ENCODE results near the gene PPM1H.

PPM1H gene

DNA sequence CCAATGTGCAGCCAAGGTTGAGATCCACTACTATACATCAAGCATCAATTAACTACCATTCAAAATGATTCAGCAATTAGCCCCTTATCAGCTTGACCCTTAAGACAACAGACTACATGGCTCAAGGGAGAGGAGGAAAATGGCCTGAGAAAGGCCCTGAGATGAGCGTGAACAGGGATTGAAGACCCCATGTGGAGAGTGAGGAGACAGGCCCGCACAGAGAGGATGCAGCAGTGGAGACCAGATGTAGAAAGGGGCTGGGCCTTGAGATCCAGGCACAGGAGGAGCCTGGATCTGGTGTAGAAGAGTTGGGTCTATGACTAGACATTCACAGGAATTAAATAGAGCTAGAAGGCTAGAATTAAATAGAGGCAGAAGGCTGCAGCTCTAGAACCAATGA is 239.3 kb downstream of the PPM1H start:
- no peak overlapping the region for H3K4me3 ChIP-seq (replicated peaks; ENCODE audit: low read depth, low read length)
- TF ChIP-seq, protein P1, sequence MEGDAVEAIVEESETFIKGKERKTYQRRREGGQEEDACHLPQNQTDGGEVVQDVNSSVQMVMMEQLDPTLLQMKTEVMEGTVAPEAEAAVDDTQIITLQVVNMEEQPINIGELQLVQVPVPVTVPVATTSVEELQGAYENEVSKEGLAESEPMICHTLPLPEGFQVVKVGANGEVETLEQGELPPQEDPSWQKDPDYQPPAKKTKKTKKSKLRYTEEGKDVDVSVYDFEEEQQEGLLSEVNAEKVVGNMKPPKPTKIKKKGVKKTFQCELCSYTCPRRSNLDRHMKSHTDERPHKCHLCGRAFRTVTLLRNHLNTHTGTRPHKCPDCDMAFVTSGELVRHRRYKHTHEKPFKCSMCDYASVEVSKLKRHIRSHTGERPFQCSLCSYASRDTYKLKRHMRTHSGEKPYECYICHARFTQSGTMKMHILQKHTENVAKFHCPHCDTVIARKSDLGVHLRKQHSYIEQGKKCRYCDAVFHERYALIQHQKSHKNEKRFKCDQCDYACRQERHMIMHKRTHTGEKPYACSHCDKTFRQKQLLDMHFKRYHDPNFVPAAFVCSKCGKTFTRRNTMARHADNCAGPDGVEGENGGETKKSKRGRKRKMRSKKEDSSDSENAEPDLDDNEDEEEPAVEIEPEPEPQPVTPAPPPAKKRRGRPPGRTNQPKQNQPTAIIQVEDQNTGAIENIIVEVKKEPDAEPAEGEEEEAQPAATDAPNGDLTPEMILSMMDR (IDR thresholded peaks at IDR 0.05; ENCODE audit: low read depth, low read length, missing control alignments): no peak
- DNase-seq (ENCODE audit: extremely low read depth, low read depth): no peak

DNA sequence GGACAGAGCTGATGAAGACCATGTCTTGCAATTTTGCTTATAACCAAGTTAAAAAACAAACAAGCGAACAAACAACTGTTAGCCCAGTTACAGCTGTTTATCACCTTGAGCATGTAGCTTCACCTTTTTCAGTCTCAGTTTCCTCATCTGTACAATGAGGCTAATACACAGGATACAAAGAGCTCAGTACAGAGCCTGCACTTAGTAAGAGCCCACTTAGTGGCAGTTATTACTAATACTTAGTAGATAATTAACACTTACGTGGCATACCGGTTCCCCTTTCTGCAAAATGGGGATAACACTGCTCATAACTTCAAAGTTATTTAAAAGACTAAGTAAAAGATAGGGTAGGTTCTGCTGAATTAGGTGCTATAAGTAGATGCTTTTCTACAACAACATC is 240.3 kb downstream of the PPM1H start:
- H3K4me3 ChIP-seq (replicated peaks; ENCODE audit: low read depth, low read length): no peak overlapping the region
- no peak for DNase-seq (ENCODE audit: extremely low read depth, low read depth)
- TF ChIP-seq, protein P1 (IDR thresholded peaks at IDR 0.05; ENCODE audit: low read depth, low read length, missing control alignments): no peak

DNA sequence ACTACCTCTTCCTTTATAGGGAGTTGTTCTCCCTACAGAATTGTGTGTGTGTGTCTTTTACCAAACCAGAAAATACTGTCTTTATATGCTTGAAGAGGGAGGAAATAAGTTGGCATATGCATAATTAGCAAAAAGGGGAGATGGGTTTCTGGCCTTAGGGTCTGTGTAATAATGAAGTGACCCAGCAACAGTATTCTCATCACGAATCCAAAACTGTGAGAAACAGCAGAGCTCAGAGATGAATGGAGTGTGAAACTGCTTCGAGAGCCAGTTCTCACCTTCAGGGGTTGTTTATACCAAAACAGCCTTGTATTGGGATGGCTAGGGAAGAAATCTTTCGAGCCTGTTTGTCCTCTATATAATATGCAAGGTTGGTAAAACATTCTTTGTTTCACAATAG is 240.8 kb downstream of the PPM1H start:
- TF ChIP-seq, protein P1 (IDR thresholded peaks at IDR 0.05; ENCODE audit: low read depth, low read length, missing control alignments): no peak
- DNase-seq (ENCODE audit: extremely low read depth, low read depth): no peak
- H3K4me3 ChIP-seq (replicated peaks; ENCODE audit: low read depth, low read length): no peak overlapping the region

DNA sequence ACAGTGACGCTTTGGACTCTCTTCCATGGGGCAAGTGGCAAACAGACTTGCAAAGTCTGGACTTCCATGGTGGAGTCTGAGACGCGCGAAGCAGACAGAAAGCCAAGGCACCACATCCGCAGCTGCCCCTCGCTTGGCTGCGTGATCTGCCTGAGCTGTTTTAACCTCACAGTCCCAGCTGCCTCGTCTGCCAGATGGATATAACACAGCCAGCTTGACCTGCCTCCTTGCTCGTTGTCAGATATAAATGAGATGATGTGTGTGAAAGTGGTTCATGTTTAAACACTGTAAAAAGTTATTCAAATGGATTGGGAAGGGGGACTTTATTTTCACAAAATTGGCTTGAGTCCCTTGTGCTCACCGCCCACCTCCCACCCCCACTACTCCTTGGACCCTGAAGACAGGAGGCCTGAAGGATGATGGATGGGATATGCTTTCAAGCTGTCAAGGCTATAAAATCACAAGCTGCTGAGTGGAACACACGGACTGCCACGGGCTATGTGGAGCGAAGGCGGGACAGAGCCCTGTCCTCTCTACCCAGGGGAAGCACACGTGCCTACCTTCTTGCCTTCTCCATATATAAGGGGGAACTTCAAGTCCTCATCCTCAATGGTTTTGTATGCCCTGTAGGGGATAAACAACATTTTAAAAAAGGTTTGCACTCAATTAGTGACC is 241.4 kb downstream of the PPM1H start:
- no peak for DNase-seq (ENCODE audit: extremely low read depth, low read depth)
- TF ChIP-seq, protein P1 (IDR thresholded peaks at IDR 0.05; ENCODE audit: low read depth, low read length, missing control alignments): no peak
- no peak overlapping the region for H3K4me3 ChIP-seq (replicated peaks; ENCODE audit: low read depth, low read length)

DNA sequence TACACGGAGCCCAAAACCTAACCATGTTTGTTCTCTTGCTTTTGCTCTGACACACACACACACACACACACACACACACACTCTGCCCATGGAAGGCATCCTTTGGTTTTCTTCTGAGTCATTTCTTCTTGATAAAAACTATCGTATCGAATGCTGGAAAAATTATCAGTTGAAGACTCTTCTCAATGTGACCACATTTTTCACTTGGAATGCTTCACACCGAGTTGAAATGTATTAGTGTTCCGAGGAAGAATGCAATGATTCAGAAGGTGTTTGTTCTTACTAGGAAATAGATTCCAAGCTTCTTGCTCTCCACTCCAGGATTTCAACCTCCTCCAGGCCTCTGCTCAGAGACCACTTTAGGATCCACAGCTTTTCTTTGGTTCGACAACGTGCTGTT is 242.1 kb downstream of the PPM1H start:
- no peak overlapping the region for H3K4me3 ChIP-seq (replicated peaks; ENCODE audit: low read depth, low read length)
- DNase-seq (ENCODE audit: extremely low read depth, low read depth): no peak
- TF ChIP-seq, protein P1 (IDR thresholded peaks at IDR 0.05; ENCODE audit: low read depth, low read length, missing control alignments): no peak

DNA sequence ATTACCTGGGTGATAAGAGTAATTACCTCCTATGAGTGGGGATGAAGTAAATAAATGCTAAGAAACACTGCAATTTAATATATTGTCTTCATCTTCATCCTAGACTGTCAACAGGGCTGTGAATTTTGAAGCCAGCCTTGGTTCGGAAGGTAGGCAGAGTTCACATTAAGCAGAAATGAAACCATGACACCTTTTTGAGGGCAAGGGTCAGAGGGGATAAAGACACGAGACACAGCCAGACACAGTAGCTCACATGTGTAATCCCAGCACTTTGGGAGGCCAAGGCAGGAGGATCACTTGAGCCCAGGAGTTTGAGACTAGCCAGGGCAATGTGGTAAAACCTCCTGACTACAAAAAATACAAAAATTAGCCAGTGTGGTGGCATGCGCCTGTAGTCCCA is 243.6 kb downstream of the PPM1H start:
- DNase-seq (ENCODE audit: extremely low read depth, low read depth): no peak
- TF ChIP-seq, protein P1 (IDR thresholded peaks at IDR 0.05; ENCODE audit: low read depth, low read length, missing control alignments): no peak

More for the DNA sequence above, 243.6 kb downstream of the PPM1H start:
- H3K4me3 ChIP-seq (replicated peaks; ENCODE audit: low read depth, low read length): no peak overlapping the region

All from HFF-Myc (cell line).